GM12878 (cell line): Measurements from ENCODE around the gene PRR5L. TPM values are rescaled to one million over a fixed set of nuclear protein-coding genes. Genes with fewer than 3 reads are reported as not detected.

Experiments used
- ATAC-seq: fragments of 200-7000 bp; cut with Tn5 transposase; 3 replicates; pipeline ENCODE4 v1.9.1; 2020; ENCODE audit warnings: mild to moderate bottlenecking, moderate library complexity
- BruUV-seq: library from RNA; stranded (reverse); fragments of 400-500 nt; replicated peaks from 2 replicates; lab custom pipeline; 2021; lab: Mats Ljungman, UMichigan
- CTCF ChIA-PET: fragments of 300-600 bp; sonication (Branson Sonifier 250); formaldehyde crosslinking; extraction: SDS; loops from one replicate; lab custom pipeline; 2021; ENCODE audit warnings: inconsistent platforms; lab: Yijun Ruan, JAX
- POLR2A ChIA-PET: fragments of 350-600 bp; formaldehyde crosslinking; extraction: SDS; loops from one replicate; lab custom pipeline; 2021; ENCODE audit warnings: inconsistent platforms; lab: Charles Lee
- RAD21 ChIA-PET: fragments of 300-600 bp; sonication (Branson Sonifier 250); formaldehyde crosslinking; loops from one replicate; lab custom pipeline; 2023; ENCODE audit warnings: antibody characterized with exemption; ENCODE audit not compliant: unreplicated experiment; lab: Charles Lee
- SMC1A ChIA-PET: fragments of 300-600 bp; sonication (Branson Sonifier 250); formaldehyde crosslinking; loops from one replicate; lab custom pipeline; 2023; ENCODE audit not compliant: unreplicated experiment, uncharacterized antibody; lab: Charles Lee
- DNase-seq: peaks from one replicate; pipeline ENCODE4 v3.0.0-alpha.2; 2011; ENCODE audit warnings: low read depth, low spot score
- FAIRE-seq: peaks from 3 replicates; lab custom pipeline; 2011; peaks lifted over from hg19 to GRCh38; lab: Jason Lieb, UNC
- H2AFZ ChIP-seq: 2 replicates; pipeline ENCODE4 v1.6.0; 2011; ENCODE audit warnings: low read depth, low read length, control low read depth; ENCODE audit not compliant: control insufficient read depth
- H3K27ac ChIP-seq: 2 replicates; pipeline ENCODE4 v1.5.1; 2011; ENCODE audit warnings: control low read depth; ENCODE audit not compliant: control insufficient read depth, insufficient read depth
- H3K27me3 ChIP-seq, 2 experiments: replicated peaks in 1 of 2; 2 replicates each; pipeline versions ENCODE4 v1.6.0 to v1.6.1; 2011; ENCODE audit warnings: low read length in 1 of 2; ENCODE audit not compliant: control insufficient read depth in 2 of 2, insufficient read depth in 2 of 2
- H3K36me3 ChIP-seq, 2 experiments: 2 replicates each; pipeline ENCODE4 v1.5.1; 2011; ENCODE audit warnings: low read length in 1 of 2; ENCODE audit not compliant: control insufficient read depth in 2 of 2, insufficient read depth in 2 of 2
- H3K4me1 ChIP-seq: 2 replicates; pipeline ENCODE4 v1.6.1; 2011; ENCODE audit warnings: mild to moderate bottlenecking, low read length, moderate library complexity, mixed read lengths; ENCODE audit not compliant: control insufficient read depth, insufficient read depth
- H3K4me2 ChIP-seq: 2 replicates; pipeline ENCODE4 v1.6.0; 2011; ENCODE audit warnings: control low read depth; ENCODE audit not compliant: control insufficient read depth, insufficient read depth
- H3K4me3 ChIP-seq: fragments of 200-600 bp; sonication (generic); 2 replicates; pipeline ENCODE4 v1.5.1; 2016
- H3K79me2 ChIP-seq: 2 replicates; pipeline ENCODE4 v1.6.0; 2011; ENCODE audit warnings: low read length; ENCODE audit not compliant: control insufficient read depth, insufficient read depth
- H3K9ac ChIP-seq: 2 replicates; pipeline ENCODE4 v1.8.0; 2011; ENCODE audit warnings: low read length, control low read depth, mixed read lengths; ENCODE audit not compliant: control insufficient read depth, insufficient read depth
- H3K9me3 ChIP-seq: replicated peaks from 3 replicates; pipeline ENCODE4 v1.5.1; 2011; ENCODE audit warnings: mild to moderate bottlenecking, low read length; ENCODE audit not compliant: control insufficient read depth, insufficient read depth
- H4K20me1 ChIP-seq: 2 replicates; pipeline ENCODE4 v1.6.0; 2011; ENCODE audit not compliant: control insufficient read depth, insufficient read depth
- BCL11A ChIP-seq: IDR thresholded peaks from 2 replicates; pipeline ENCODE4 v1.6.1; 2011; ENCODE audit warnings: low read depth, low read length
- CHD1 ChIP-seq: IDR thresholded peaks from 2 replicates; pipeline ENCODE4 v1.6.1; 2012; ENCODE audit warnings: low read depth, low read length, improper control_type of control experiment
- E2F8 ChIP-seq: fragments of 450-650 bp; IDR thresholded peaks from 2 replicates; pipeline ENCODE4 v1.6.1; 2018; ENCODE audit warnings: mild to moderate bottlenecking, low read depth, moderate library complexity; ENCODE audit not compliant: partially characterized antibody
- EED ChIP-seq: sonication (generic); IDR thresholded peaks from 2 replicates; pipeline ENCODE4 v1.6.1; 2016; ENCODE audit warnings: antibody characterized with exemption, low read depth
- FOXK2 ChIP-seq: fragments of 450-650 bp; IDR thresholded peaks from 2 replicates; pipeline ENCODE4 v1.6.1; 2017; ENCODE audit warnings: mild to moderate bottlenecking, moderate library complexity
- IKZF1 ChIP-seq: fragments of 450-650 bp; conservative IDR thresholded peaks from 2 replicates; pipeline ENCODE4 v1.6.1; 2017; ENCODE audit warnings: antibody characterized with exemption, mild to moderate bottlenecking
- LARP7 ChIP-seq: fragments of 450-650 bp; IDR thresholded peaks from 2 replicates; pipeline ENCODE4 v1.6.1; 2017; ENCODE audit warnings: mild to moderate bottlenecking
- MAX ChIP-seq: IDR thresholded peaks from 2 replicates; pipeline ENCODE4 v1.6.1; 2012; ENCODE audit warnings: low read depth, low read length, improper control_type of control experiment
- PKNOX1 ChIP-seq: fragments of 450-650 bp; IDR thresholded peaks from 2 replicates; pipeline ENCODE4 v1.6.1; 2016; ENCODE audit warnings: mild to moderate bottlenecking
- SRF ChIP-seq, 2 experiments: IDR thresholded peaks; 2 replicates each; pipeline ENCODE4 v1.6.1; 2011; ENCODE audit warnings: low read depth in 2 of 2, low read length in 2 of 2, mild to moderate bottlenecking in 1 of 2, moderate library complexity in 1 of 2
- TBL1XR1 ChIP-seq: IDR thresholded peaks from 2 replicates; pipeline ENCODE4 v1.6.1; 2012; ENCODE audit warnings: low read depth, low read length, improper control_type of control experiment
- TCF3 ChIP-seq: IDR thresholded peaks from 2 replicates; pipeline ENCODE4 v1.6.1; 2012; ENCODE audit warnings: low read depth, mild to moderate bottlenecking, low read length, borderline replicate concordance; ENCODE audit not compliant: insufficient read depth
- ZBTB11 ChIP-seq: fragments of 450-650 bp; formaldehyde crosslinking; IDR thresholded peaks from 2 replicates; pipeline ENCODE4 v1.5.0; 2022; ENCODE audit warnings: mild to moderate bottlenecking, missing genetic modification characterization
- WGBS: methylation state at CpG from one replicate; pipeline ENCODE4 v1.1.6; 2016; ENCODE audit warnings: low lambda C conversion rate; ENCODE audit not compliant: insufficient replicate concordance, insufficient coverage; ENCODE audit errors: missing lambda C conversion rate; 5-methylcytosine and 5-hydroxymethylcytosine counted together
- in situ Hi-C: fragments of 300-500 bp; cut with MboI; formaldehyde crosslinking; loops from 9 replicates; pipeline ENCODE4 v1.14.3; 2018; ENCODE audit warnings: mixed read lengths
- intact Hi-C: fragments of 100-400 bp; cut with micrococcal nuclease; formaldehyde crosslinking; loops from one replicate; pipeline ENCODE4 v1.14.2; 2022; ENCODE audit not compliant: unreplicated experiment
- polyA plus RNA-seq, 11 experiments: library from polyadenylated mRNA; depleted of rRNA in 4 of 11; unstranded in 6 of 11; stranded (reverse) in 5 of 11; fragments of >200 nt; fragmentation: Nextera tagmentation in 4 of 11; fragmentation: Illumina TruSeq in 1 of 11; extraction: Ambion mirVana in 4 of 11; extraction: Trizol in 1 of 11; gene quantifications; 1 replicate in 1 of 11; 2 replicates in 10 of 11; pipeline versions ENCODE4 v1.2.1 to v1.2.3, GENCODE V29; 2011 to 2016; ENCODE audit warnings: inconsistent platforms in 2 of 11, missing spikeins in 2 of 11, low read depth in 1 of 11
- total RNA-seq, 4 experiments: library from RNA; depleted of rRNA in 3 of 4; stranded (reverse); fragments of >200 nt in 3 of 4; fragmentation: Illumina TruSeq in 1 of 4; extraction: Trizol in 1 of 4; gene quantifications; 2 replicates each; pipeline versions ENCODE4 v1.2.1 to v1.2.3, GENCODE V29; 2013 to 2021

Gene PRR5L
- total and polyA plus RNA-seq, 10 of the 15 experiments (the other 5 are each of a cell fraction or from before 2014, with no cell fraction given), result 0.11 to 4.2 (median 0.67) TPM; not detected in 1

- TF ChIP-seq TCF3 (0 out of 2 replicates have a peak, but pooled peaks have one; percentile 24), FOXK2 (no peak), ZBTB11 (CRISPR knock-in tag) (no peak), E2F8 (no peak), MAX (no peak), LARP7 (no peak), IKZF1 (no peak), TBL1XR1 (no peak), PKNOX1 (0 out of 2 replicates have a peak, but pooled peaks have one; percentile 8), SRF (IDR thresholded peaks at IDR 0.05; ENCODE audit: low read depth in 2 of 2, low read length in 2 of 2) (no peak), EED (no peak), CHD1 (no peak), BCL11A (no peak)
- H4K20me1 ChIP-seq, result no peaks in the 10 kb centered on the region
- no peaks in the 10 kb centered on the region for H3K79me2 ChIP-seq
- no peaks in the 10 kb centered on the region for H3K9me3 ChIP-seq
- POLR2A ChIA-PET, result no interaction called here
- FAIRE-seq, result no peak
- no peak overlapping the region for H3K27ac ChIP-seq
- H3K9ac ChIP-seq, result no peak overlapping the region
- SMC1A ChIA-PET, result no interaction called here
- BruUV-seq, result no TSS peak
- H3K4me1 ChIP-seq, result peaks cover 4% of the 10 kb centered on the region; the same call in 1 of the 2 replicates
- no peak overlapping the region for H3K4me2 ChIP-seq
- H3K4me3 ChIP-seq, result no peak overlapping the region
- no peak for DNase-seq
- RAD21 ChIA-PET, result no interaction called here
- no peaks in the 10 kb centered on the region for H3K36me3 ChIP-seq
- CTCF ChIA-PET, result no interaction called here
- peak; percentile 49 for ATAC-seq
- WGBS, result 20% methylated on average over 4 of the region's 4 CpGs
- no peaks in the 10 kb centered on the region for H3K27me3 ChIP-seq
- no peak overlapping the region for H2AFZ ChIP-seq
- in situ Hi-C loops, result no loop called here
- intact Hi-C loops, result no loop called here
Observed at GRCh38 chr11:36389811-36390210, 93.7 kb downstream of the PRR5L start.
